GM19328 (cell line): Measurements from ENCODE around the gene C3.
"Not testable (repeated sequence)": the region's sequence is repeated elsewhere in the genome, so short reads cannot be mapped to it uniquely, and the experiment has no call there.

ENCODE experiments used
- ATAC-seq: cut with Tn5 transposase; IDR thresholded peaks from one replicate; pipeline ENCODE4 v1.9.1; 2021; ENCODE audit warnings: mild to moderate bottlenecking, moderate library complexity; ENCODE audit not compliant: unreplicated experiment

Gene C3

DNA sequence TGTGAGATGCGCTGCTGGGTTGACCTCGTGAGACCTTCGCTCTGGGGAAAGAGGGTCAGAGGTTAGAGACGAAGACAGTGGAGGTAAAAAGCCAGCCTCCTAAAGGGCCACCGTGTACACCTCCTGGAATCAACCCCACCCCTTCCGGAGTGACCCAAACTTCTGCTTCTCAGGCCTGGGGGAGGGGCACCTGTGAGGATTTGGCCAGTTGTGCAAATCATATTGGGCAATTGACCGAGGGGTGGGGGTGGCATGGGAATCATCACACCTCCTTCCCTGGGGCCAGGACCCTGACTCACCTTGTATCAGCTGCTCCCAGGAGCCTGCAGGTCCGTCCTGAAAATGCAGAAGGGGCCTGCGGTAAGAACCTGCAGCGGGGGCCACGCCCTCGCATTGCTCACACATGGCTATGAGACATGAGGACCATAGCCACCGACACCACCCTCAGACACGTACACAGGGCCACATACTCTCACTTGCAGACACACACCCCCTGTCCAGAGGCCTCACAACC, 53.3 kb downstream of the C3 start:
- ATAC-seq = no peak

DNA sequence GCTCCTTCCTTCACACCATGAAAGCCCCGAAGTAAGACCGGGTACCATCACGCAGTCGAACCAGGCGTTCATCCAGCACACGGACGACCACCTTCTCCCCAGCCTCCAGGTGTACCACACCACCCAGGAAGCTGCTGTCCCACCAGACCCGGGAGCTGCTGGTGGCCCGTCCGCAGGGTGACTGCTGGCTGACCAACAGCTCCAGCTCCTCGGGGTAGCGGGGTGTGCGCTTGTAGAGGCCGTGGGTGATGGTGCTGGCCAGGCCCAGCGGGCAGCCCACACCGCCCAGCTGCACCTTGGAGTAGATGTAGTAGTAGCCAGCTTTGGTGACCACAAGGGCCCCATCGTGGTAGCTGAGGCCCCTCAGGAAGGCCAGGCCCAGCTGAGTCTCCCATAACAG, 55.5 kb downstream of the C3 start:
- no peak for ATAC-seq

DNA sequence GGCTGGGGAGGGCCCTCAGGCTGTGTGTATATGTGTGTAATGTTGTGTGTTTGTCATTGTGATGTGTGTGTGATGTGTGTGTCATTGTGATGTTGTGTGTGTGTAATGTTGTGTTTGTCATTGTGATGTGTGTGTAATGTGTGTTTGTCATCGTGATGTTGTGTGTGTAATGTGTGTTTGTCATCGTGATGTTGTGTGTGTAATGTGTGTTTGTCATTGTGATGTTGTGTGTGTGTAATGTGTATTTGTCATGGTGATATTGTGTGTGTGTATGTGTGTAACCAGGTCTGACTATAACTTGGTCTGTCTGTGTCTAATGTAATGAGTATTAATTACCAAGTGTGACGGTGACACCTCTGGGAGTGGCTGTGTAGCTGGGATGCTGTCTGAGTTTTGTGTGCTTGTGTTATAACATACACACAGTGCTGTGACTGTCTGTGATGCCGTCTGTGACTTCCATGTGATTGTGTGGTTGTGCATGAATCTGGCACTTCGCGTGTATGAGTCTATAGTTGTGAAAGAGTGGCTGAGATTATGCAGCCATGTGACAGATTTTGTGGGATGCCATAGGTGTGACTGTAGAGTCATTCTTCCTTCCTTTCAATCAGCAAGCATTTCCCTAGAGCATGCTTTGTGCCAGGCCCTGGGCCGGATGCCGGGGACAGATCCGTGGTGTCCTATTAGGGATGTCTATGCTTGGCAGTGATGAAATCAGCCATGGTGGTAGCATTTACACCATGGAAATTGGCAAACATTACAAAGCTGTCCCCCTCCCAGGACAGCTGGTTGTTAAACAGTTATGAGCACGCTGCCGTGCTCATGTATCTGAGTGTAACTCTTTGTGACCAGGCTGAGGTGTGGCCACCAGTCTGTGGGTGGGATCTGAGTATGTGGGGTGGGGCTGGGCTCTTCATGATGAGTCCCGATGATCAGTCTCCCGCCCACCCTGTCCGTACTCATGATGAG, 56.9 kb downstream of the C3 start:
- ATAC-seq = no peak

DNA sequence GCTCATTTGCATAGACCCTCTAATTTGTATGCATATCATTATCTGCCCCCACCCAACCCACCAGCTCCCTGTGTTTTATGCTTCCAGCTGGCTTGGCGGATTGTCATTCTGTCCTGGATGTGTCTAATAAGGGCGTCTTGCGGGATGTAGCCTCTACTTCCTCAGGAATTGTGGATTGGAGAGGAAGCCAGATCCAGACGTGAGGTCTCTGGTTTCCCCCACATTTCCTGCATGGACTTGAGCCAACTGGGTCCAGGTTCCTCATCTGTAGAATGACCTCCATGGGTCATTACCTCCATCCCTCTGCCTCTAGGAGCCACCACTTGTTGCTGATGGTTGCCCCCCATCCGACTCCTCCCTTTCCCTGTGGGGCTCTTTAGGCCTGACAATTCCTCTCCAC, 57.7 kb downstream of the C3 start:
- ATAC-seq = no peak

DNA sequence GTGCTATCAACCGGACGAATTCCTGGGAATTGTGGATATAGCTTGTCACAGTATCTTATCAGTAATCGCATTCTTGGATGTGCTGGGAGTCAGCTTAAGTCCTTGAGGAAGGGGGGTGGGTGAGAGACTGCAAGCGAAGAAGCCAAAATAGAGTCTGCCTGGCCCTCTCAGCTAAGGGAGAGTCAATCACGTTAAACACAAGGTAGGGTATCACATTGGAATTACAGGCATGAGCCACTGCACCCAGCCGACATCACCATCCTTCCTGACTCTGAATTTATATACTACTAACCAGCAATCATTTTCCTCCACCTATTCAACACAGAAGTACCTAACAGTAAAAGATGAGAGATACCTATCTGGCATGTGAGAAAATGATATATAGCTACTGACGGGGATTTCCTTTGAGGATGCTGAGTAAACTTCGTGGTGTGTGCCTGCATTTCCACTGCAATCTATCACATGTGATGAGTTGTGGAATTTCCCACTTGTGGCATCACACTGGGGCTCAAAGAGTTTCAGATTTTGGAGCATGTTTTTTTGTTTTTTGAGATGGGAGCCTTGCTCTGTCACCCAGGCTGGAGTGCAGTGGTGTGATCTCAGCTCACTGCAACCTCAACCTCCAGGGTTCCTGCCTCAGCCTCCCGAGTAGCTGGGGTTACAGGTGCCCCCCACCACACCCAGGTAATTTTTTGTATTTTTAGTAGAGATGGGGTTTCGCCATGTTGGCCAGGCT, 58.8 kb downstream of the C3 start:
- not testable (repeated sequence) for ATAC-seq

DNA sequence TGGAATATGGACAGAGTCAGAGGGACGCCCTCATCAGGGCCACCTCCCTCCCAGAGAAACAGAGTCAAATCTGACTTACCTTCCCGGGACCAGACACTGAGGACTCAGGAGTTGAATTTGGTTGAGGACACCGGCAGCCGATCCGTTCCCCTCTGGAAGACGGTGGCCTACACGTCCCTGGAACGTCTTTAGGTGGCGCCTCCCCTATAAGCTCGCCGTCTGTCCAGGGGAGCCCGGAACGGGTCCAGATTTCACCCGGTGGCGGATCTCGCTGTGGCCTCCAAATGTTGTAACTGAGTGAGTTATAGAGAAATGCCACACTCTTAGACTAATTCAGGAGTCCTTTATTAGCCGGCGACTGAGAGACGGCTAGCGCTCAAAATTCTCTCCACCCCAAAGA, 59.5 kb downstream of the C3 start:
- ATAC-seq = no peak

DNA sequence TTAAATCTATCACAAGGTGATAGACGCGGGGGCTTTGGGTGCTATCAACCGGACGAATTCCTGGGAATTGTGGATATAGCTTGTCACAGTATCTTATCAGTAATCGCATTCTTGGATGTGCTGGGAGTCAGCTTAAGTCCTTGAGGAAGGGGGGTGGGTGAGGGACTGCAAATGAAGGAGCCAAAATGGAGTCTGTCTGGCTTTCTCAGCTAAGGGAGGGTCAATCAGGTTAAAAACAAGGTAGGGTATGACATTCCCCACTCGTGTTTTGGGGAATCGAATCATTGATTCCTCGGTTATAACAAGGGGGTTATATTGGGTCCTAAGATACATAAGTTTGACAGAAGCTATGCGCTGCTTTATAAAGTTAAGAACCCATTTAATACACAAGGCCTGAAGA, 64.1 kb downstream of the C3 start:
- ATAC-seq = not testable (repeated sequence)

DNA sequence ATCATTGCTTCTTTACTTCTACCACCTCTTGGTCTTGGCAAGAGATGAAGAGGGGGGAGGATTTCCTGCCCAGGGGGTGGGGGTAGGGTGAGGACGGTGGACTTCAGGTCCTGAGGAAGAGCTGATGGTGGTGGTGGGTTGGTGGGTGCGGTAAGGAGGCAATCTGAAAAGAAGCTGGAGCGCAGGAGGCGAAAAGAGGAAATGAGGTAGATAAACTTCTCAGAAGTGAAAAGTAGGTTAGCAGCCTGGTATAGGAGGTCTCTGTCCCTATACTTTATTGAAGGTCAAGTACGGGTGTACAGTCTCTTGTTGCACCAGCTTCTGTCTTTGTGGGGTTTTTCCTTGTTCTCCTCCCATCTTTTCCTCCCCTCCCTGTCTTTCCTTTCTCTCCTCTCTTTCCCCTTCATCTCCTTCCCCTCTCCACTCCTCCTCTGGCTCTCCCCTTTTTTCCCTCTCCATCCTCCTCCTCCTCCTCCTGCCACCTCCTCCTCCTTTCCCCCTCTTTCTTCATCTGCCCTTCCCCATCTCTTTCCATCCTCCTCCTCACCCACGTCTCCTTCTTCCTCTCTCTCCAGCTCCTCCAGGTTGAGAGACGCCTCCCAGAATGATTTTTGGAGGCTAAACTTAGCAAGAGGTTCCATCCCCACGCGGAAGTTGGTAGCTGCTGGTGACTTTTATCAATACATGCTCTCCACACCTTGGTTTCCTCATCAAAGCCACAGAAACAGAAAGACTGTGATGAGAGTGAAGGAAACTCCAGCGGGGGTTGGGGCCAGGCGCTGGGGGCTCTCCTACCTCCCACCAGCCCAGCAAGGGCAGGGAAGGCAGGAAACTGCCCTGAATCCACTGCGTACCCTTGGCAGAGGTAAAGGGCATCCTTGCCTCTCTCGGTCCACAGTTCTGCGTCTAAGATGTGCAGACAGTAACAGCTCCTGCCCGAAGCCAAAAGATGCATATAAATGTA, 65.8 kb downstream of the C3 start:
- ATAC-seq = no peak

DNA sequence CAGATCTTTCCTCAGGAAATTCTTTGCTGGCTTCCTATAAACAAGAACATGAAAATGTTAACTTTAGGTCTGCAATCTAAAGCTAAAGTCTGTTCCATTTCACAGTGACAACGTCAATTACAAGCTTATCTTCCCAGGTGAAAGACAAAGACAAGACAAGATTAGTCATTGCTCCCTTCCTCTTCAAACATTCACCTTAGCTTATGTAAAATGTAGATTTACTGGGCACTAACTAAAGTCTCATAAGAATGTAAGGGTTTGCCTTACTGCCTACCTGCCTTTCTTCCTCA, 67.7 kb downstream of the C3 start:
- ATAC-seq = no peak

DNA sequence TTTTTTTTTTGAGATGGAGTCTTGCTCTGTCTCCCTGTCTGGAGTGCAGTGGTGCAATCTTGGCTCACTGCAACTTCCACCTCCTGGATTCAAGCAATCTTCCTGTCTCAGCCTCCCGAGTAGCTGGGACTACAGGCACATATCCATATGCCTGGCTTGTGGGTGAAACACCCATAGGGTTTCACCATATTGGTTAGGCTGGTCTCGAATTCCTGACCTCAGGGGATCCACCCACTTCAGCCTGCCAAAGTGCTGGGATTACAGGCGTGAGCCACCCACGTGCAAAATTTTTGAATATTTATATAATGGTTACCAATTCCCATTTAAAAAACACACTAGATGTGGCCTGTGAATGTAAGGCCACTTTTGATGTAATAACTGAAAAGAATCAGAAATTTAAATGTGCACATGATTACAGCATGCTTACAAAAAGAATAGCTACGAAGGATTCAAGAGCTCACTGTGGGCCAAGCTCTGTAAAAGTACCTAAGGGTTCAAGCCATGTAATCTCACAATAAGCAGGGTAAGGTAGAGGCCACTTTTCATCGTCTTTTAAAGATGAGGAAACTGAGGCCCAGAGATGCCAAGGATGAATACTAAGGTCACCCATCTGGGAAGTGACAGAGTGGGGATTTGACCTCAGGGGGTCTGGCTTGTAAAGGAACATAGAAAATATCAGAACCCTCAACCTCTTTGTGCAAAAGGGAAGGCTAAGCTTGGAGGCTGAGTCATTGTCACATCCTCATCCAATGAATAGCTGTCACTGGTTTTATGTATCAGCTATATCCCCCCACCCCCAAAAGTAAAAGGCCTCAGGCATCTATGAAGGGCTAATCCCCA, 68.3 kb downstream of the C3 start:
- ATAC-seq = no peak

DNA sequence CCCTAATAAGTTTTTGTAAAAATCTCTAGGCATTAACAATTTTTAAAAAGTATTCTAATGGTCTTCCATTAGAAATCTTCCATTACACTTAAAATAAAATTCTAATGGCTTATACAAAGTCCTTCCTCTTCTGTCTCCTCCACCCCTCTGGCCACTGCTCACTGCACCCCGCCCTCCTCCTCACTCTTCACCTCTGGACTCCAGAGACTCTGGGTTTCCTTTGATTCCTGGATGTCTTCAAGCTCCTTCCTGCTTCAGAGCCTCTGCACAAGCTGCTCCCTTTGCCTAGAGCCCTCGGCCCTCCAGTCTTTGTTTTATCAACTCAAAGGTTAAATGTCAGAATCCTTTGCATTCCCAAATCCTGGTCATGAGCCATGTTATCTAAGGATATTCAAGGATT, 71.3 kb downstream of the C3 start:
- ATAC-seq = no peak

DNA sequence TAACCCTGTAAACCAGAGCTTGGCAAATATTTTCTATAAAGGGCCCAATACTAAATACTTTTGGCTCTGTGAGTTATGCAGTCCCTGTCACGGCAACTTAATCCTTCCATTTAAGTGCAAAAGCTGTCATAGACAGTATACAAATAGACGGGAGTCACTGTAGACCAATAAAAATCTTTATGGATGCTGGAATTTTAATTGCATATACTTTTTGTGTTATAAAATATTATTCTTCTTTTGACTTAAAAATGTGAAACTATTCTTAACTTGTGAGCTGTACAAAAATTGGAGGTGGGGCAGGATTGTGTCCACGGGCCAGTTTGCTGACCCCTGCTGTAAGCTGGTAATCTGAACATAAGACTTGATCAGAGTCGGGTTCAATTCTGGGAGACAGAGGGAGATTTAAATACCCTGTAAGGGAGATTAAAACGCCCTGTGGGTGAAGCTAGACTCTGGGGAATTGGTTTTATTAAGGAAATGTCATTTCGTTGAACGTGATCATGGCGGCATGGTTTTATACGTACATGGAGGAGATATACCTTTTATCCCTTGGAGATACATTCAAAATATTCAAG, 72.2 kb downstream of the C3 start:
- no peak for ATAC-seq

DNA sequence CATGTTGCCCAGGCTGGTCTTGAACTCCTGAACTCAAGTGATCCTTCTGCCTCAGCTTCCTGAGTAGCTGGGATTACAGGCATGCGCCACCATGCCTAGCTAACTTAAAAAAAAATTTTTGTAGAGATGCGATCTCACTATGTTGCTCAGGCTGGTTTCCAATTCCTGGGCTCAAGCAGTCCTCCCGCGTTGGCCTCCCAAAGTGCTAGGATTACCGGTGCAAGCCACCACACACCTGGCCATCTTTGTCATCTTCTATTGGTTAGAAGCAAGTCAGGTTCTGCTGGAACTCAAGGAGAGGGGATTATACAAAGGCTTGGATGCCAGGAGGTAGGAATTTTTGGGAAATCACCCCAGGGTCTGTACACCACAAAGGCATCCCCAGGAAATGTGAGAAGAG, 75.7 kb downstream of the C3 start:
- no peak for ATAC-seq

DNA sequence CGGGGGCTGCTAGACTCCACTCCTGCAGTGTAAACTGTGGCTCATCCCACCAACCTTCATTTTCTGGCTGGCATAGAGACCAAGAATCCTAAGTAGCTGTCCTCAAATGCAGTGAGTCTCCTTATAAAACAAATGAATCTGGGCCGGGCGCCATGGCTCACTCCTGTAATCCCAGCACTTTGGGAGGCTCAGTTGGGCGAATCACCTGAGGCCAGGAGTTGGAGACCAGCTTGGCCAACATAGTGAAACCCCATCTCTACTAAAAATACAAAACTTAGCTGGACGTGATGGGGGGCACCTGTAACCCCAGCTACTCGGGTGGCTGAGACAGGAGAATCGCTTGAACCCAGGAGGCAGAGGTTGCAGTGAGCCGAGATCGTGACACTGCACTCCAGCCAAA, 80.1 kb downstream of the C3 start:
- not testable (repeated sequence) for ATAC-seq

DNA sequence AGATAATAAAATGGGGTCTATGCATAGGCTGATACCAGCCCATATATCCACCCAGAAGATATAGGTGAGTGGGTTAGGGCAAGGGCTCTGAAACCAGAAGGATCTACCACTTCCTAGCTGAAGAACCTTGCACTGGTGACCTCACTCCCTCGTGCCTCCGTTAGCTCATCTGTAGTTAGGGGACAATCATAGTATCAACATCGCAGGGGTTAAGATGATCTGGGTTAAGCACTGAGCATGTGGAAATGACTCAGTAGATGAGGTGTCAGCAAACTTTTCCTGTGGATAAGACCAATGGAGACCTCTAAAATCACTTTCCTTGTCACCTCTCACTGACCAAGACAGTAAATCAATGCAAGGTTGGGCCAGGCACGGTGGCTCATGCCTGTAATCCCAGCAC, 81.0 kb downstream of the C3 start:
- no peak for ATAC-seq

DNA sequence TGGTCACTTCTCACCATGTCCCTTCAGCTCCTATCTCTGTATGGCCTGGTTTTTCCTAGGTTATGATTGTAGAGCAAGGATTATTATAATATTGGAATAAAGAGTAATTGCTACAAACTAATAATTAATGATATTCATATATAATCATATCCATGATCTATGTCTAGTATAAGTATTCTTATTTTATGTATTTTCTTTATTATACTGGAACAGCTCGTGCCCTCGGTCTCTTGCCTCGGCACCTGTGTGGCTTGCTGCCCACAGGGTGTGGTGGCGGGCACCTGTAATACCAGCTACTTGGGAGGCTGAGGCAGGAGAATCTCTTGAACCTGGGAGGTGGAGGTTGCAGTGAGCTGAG, 87.0 kb downstream of the C3 start:
- ATAC-seq = not testable (repeated sequence)

DNA sequence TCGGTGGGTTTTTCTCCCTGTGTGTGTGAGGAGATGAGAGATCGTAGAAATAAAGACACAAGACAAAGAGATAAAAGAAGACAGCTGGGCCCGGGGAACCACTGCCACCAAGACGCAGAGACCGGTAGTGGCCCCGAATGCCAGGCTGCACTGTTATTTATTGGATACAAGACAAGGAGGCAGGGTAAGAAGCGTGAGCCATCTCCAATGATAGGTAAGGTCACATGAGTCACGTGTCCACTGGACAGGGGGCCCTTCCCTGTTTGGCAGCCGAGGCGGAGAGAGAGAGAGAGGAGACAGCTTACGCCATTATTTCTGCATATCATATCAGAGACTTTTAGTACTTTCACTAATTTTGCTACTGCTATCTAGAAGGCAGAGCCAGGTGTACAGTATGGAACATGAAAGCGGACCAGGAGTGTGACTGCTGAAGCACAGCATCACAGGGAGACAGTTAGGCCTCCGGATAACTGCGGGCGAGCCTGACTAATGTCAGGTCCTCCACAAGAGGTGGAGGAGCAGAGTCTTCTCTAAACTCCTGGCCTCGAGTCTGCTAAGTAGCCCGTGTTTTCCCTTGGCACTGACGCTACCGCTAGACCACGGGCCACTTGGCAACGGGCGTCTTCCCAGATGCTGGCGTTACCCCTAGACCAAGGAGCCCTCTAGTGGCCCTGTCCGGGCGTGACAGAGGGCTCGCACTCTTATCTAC, 87.5 kb downstream of the C3 start:
- ATAC-seq = not testable (repeated sequence)

DNA sequence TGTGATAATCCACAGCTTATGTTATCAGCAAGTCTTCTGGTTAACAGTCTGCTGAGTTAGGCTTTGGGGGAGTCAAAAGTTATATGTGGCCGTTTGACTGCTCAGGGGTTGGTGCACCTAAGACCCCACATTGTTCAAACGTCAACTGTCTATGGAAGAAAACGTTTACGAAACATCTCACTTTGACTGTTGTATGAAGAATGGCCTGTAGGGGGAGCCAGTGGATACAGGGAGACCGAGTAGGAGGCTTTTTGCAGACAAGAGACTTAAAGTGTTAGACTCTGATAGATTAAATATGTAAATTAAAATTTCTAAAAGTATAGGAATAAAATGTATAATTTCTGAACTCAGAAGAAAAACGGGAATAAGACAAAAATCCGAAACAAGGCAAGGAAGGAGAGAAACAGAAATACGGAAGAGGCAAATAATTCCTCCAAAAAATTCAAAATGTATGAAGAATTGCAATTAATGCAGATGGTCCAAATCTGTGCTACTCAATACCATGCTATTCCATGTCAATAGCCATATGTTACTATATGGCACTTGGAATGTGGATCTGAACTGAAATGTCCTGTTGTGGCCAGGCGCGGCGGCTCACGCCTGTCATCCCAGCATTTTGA, 88.3 kb downstream of the C3 start:
- ATAC-seq = no peak
